ENCODE data around the gene SH3BGRL.

GRCh38 chrX:81201071-81201470 is 831 bp upstream of the SH3BGRL start:
- no peak for TF ChIP-seq EP300 (IDR thresholded peaks at IDR 0.05)
- no peak for TF ChIP-seq CTCF (IDR thresholded peaks at IDR 0.05)
- no peak for TF ChIP-seq POLR2A (IDR thresholded peaks at IDR 0.05)
- TF ChIP-seq POLR2AphosphoS5 (IDR thresholded peaks at IDR 0.05): no peak

All from upper lobe of left lung (tissue), 4 donors.